HG02938 (cell line): Measurements from ENCODE around the gene CFAP46.
"Not testable (repeated sequence)": the region's sequence is repeated elsewhere in the genome, so short reads cannot be mapped to it uniquely, and the experiment has no call there.

ENCODE experiments used
- ATAC-seq: cut with Tn5 transposase; IDR thresholded peaks from one replicate; pipeline ENCODE4 v1.9.1; 2021; ENCODE audit warnings: mild to moderate bottlenecking, moderate library complexity; ENCODE audit not compliant: unreplicated experiment

The CFAP46 gene

DNA sequence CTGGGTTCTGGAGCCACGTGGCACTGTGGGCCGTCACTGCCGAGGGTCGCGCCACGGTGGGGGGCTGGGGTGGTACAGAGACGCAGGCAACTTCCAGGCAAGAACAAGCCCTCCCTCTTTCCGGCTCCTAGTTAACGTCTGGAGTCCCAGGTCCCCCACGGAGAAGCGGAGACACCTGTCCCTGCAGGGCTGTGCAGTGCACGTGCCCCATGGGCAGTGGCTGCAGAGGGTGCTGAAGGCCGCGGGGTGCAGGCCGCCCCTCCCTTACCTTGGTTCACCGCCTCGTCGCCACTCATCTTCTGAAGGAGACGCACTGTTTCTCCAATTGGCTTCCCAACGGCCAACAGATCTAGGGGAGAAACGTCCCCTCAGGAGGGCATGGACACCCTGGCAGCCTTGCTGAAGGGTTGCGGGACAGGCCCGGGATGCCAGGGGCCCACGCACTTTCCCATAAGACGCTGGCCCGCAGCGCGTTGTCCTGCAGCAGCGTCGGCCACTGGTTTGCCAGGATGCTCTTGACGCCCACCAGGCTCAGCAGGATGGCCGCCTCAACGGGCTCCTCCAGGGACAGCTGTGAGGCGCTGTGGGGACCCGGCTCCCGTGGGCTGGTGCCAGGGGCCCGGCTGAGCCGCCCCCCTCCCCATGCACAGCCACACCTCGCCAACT, 132.1 kb downstream of the CFAP46 start:
- no peak for ATAC-seq

DNA sequence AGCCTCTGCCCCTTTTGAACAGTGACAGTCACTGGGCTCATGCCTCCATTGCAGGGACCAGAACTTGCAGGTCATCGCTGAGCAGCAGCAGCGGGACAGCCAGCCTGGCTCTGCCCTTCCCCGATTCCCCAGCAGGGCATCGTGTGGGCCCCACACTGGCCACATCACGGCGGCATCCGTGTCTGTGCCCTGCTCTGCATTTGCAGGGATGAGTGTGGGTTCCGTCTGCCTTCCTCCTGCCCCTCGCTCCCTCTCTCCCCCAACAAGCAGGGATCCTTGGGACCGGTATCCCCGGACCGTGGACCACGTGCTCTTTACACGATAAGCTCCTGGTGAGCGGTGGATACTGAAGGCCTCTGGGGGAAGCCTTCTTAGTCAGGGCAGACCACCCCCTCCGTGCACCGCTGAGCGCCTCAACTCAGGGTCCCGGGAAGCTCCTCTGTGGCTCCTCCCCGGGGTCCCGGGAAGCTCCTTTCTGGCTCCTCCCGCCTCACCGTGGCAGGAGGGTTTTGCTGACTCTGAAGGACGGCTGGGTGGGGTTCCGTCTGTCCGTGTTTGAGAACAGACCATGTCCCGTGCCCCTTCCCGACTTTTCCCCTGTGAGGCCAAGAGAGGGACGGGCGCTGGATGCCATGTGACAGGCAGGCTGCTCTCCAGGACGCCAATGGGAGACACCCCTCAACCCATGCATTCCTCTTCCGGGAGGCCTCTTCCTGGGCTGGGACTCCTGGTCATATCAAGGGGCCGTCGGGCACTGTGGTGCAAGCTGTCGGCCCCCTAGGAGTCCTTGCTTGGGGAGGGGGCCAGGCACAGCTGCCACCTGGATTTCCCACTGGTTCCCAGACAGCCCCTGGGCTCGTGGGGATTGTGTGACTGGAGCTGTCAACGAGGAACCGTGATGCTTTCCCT, 132.9 kb downstream of the CFAP46 start:
- no peak for ATAC-seq

DNA sequence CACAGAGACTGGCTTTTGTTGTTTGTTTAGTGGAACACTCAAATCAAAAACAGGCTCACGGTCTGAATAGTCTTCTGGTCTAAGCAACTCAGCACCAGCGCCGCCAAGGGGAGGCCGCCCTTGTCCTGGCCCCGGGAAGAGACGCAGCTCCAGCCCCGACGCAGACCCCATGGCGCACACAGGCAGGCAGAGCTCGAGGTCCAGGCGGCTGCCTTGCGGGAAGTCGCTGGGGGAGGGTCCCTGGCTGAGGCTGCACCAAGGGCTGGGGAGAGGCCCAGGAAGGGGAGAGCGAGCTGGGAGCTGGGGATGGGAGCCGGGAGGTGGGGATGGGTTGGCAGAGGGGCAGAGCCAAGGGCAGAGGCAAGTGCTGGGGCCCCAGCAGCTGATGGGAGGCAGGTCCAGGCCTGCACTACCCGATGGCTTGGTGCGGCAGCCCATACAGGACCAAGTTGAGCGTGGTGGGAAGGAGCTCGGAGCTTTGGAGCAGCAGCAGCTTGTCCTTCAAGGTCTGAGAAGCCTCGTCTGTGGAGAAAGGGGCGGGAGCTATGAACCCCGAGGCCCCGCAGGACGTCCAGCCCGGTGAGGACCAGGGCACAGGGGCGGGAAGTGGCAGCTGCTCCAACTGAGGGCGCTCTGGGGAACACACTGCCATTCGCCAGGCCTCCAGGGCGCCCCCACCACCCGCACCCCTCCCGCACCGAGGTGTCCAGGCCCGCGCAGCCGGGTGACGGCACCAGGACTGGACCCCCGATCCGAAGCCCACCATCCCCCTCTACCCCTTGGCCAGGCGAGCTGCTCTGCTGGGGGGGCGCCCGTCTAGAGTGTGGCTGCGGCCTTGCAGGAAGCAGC, 133.8 kb downstream of the CFAP46 start:
- ATAC-seq: no peak

- ATAC-seq: no peak
These were observed 134.7 kb downstream of the CFAP46 start for GRCh38 chr10:132807621-132808049.

- no peak for ATAC-seq
These were observed 135.8 kb downstream of the CFAP46 start for GRCh38 chr10:132806561-132807003.

DNA sequence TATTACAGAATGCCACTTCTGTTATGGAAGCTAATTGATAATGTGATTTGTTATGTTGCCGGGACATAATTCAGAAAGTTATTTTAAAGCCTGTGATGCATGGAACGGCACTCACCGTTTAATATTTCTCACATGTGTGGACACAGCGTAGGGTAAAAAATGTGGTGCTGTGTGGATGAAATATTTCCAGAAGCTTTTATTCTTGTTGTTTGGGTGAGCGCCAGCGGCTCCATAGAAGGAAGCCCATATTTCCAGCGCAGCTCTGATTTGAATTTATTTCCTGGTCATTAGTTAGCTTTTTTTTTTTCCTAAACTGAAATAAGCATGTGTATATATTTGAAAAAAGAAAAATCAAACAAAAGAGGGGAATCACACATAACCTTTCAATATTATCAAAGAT, 136.3 kb downstream of the CFAP46 start:
- ATAC-seq: no peak

DNA sequence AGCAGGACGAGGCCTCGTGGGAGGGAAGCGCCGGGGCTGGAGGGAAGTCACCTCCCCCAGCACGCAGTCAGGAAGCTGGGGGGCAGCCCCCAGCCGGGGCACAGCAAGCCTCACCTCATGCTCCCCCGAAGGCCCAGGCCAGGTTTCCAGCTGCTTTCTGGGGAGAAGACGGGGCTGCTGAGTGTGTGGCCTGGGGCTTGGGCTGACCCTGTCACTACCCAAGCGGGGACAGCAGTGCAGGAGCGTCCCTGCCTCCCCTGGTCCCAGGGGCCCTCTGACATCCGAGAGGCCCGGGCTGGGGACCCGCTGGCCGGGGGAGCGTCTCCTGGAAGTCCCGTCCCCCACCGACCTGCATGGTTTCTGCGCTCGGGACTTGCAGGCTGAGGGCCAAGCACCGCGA, 136.8 kb downstream of the CFAP46 start:
- no peak for ATAC-seq

- no peak for ATAC-seq
These were observed 137.5 kb downstream of the CFAP46 start for GRCh38 chr10:132804785-132805426.

DNA sequence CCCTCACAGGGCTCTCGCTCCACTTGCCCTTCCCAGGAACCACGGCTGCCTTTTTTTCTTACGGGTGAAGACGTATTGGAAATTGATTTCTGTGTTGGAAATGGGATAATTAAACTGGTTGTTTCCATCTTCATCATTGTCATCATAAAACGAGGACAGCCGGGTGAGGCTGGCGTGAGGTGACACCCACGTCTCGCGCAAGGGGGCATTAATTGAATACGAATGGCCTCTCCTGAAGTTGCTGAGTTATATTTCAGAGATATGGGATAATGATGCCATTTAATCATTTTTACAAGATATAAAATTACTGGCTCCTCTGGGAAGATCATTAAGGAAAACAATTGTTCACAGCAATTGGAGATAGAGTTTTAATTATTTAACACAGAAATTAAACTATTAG, 138.1 kb downstream of the CFAP46 start:
- no peak for ATAC-seq

- no peak for ATAC-seq
These were observed 138.8 kb downstream of the CFAP46 start for GRCh38 chr10:132803416-132804210.

GRCh38 chr10:132802694-132803320, 139.6 kb downstream of the CFAP46 start:
- no peak for ATAC-seq

GRCh38 chr10:132802048-132802447, 140.3 kb downstream of the CFAP46 start:
- no peak for ATAC-seq

- ATAC-seq: no peak
These were observed 142.5 kb downstream of the CFAP46 start for GRCh38 chr10:132799865-132800264.

- ATAC-seq: no peak
These were observed 143.5 kb downstream of the CFAP46 start for GRCh38 chr10:132798876-132799275.

GRCh38 chr10:132798403-132798802, 144.0 kb downstream of the CFAP46 start:
- no peak for ATAC-seq

GRCh38 chr10:132797986-132798385, 144.4 kb downstream of the CFAP46 start:
- not testable (repeated sequence) for ATAC-seq

- no peak for ATAC-seq
These were observed 145.5 kb downstream of the CFAP46 start for GRCh38 chr10:132796846-132797245.

DNA sequence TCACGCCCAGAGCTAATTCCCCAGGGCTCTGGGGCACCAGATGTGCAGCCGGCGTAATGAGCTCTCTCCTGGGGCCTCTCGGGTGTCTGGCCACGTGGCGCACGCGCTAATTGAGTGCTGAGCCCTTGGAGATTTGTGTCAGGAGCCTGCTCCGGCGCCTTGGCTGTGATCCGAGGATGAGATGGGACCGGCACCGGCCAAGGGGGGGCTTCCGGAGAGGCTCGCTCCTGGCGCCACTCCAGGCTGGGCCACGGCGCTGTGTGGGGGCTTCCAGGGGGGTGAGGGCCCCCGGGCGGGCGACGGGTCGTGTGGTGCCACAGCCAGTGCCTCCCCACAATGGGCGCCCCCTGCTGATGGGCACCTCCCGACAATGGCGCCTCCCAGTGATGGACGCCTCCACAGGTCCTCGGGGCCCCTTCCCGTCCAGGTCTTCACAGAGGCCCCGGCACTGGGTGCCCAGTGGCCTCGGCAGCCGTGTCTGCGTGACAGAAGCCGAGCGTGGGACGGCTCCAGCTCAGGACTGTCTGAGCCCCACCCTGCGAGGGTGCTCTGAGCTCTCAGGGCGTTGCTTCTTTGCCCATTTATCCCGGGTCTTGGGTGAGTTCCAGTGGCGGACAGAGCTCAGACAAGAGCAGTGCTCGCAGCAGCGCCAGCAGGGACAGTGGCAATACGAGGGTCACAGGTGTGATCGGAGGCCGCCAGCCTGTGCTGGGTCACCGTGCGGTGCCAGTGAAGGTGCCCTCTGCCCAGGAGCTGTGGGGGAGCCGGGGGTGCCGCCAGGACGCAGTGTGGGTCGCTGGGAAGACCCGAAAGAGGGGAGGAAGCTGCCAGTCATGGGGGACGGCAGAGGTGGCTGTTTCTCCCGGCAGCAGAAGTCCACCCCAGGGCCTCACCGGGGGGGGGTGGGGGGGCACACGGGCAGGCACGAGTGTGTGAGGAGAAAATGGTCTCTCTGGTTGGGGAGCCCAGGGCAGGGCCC, 148.2 kb downstream of the CFAP46 start:
- no peak for ATAC-seq
